ENCODE results near the gene YIPF5. TPM values are rescaled to one million over a fixed set of nuclear protein-coding genes. Genes with fewer than 3 reads are reported as not detected.

The YIPF5 gene
- total RNA-seq, 1 experiment from 2014 or later: 59.2 TPM

DNA sequence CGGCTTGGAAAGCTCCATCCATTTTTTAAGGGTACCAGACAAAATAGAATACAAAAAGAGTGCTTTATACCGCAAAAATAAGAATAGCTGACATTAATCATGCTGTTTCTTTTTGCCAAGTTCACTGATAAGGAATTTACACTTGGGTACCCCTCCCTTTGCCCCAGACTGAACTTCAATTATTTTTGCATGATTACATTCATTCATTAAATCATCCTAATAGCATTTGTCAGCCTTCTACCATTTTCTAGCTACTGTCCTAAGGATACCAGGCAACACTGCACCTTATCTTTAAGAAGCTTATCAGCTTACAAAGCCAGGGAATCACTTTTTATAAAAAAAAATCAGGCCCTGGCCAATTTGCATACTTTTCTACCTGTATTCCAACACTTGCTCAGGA is 48.4 kb downstream of the YIPF5 start:
- Mint-ChIP-seq H3K4me3 (ENCODE audit: unreplicated experiment) (no peak overlapping the region), H3K9me3 (ENCODE audit: unreplicated experiment) (no peaks in the 10 kb centered on the region), H3K27ac (ENCODE audit: unreplicated experiment) (no peak overlapping the region), H3K4me1 (ENCODE audit: low read depth, unreplicated experiment) (no peaks in the 10 kb centered on the region), H3K36me3 (ENCODE audit: insufficient read depth, unreplicated experiment) (no peaks in the 10 kb centered on the region), H3K27me3 (ENCODE audit: insufficient read depth, unreplicated experiment) (peaks cover 10% of the 10 kb centered on the region)
- intact Hi-C loops (cut with micrococcal nuclease; ENCODE audit: unreplicated experiment): no loop called here
- BruUV-seq (replicated peaks): no TSS peak
- Histone ChIP-seq H3K9me3 (no peaks in the 10 kb centered on the region; the same call in 1 of the 2 replicates), H3K4me3 (ENCODE audit: low read depth, low read length) (no peak overlapping the region), H3K4me1 (no peaks in the 10 kb centered on the region), H3K27me3 (replicated peaks; ENCODE audit: control insufficient read depth, insufficient read depth, low read length) (no peaks in the 10 kb centered on the region), H3K36me3 (ENCODE audit: control insufficient read depth, insufficient read depth, low read length) (no peaks in the 10 kb centered on the region)
- POLR2A ChIA-PET: no interaction called here
- DNase-seq: no peak
- CTCF ChIA-PET: no interaction called here
- TF ChIP-seq, protein P1, sequence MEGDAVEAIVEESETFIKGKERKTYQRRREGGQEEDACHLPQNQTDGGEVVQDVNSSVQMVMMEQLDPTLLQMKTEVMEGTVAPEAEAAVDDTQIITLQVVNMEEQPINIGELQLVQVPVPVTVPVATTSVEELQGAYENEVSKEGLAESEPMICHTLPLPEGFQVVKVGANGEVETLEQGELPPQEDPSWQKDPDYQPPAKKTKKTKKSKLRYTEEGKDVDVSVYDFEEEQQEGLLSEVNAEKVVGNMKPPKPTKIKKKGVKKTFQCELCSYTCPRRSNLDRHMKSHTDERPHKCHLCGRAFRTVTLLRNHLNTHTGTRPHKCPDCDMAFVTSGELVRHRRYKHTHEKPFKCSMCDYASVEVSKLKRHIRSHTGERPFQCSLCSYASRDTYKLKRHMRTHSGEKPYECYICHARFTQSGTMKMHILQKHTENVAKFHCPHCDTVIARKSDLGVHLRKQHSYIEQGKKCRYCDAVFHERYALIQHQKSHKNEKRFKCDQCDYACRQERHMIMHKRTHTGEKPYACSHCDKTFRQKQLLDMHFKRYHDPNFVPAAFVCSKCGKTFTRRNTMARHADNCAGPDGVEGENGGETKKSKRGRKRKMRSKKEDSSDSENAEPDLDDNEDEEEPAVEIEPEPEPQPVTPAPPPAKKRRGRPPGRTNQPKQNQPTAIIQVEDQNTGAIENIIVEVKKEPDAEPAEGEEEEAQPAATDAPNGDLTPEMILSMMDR (IDR thresholded peaks at IDR 0.05; ENCODE audit: insufficient read depth in 1 of 2, low read depth in 1 of 2, low read length in 1 of 2, severe bottlenecking in 1 of 2, unreplicated experiment in 1 of 2): no peak

DNA sequence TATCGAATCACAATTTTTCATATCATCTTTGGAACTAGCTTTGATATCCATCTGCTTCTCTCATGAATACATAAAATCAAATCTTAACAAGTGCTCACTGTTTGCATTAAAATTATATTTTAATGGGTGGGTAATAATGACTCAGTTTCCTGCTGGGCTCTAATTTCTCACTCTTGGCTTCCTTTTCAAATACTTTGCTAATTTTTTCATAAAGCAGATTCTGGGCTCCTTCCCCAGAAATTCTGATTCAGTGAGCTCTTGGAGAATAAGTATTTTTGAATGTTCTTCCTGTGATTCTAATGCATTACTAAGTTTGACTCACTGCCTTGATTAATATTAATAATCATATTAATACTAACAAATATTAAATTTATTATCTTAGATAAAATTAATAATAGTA is 48.9 kb downstream of the YIPF5 start:
- Histone ChIP-seq H3K36me3 (ENCODE audit: control insufficient read depth, insufficient read depth, low read length) (no peaks in the 10 kb centered on the region), H3K27me3 (replicated peaks; ENCODE audit: control insufficient read depth, insufficient read depth, low read length) (no peaks in the 10 kb centered on the region), H3K4me3 (ENCODE audit: low read depth, low read length) (no peak overlapping the region), H3K9me3 (no peaks in the 10 kb centered on the region; the same call in 1 of the 2 replicates), H3K4me1 (no peaks in the 10 kb centered on the region)
- Mint-ChIP-seq H3K9me3 (ENCODE audit: unreplicated experiment) (no peaks in the 10 kb centered on the region), H3K4me1 (ENCODE audit: low read depth, unreplicated experiment) (no peaks in the 10 kb centered on the region), H3K4me3 (ENCODE audit: unreplicated experiment) (no peak overlapping the region), H3K27me3 (ENCODE audit: insufficient read depth, unreplicated experiment) (peaks cover 10% of the 10 kb centered on the region), H3K27ac (ENCODE audit: unreplicated experiment) (no peak overlapping the region), H3K36me3 (ENCODE audit: insufficient read depth, unreplicated experiment) (no peaks in the 10 kb centered on the region)
- BruUV-seq (replicated peaks): no TSS peak
- POLR2A ChIA-PET: no interaction called here
- CTCF ChIA-PET: no interaction called here
- no peak for DNase-seq
- TF ChIP-seq, protein P1 (IDR thresholded peaks at IDR 0.05; ENCODE audit: insufficient read depth in 1 of 2, low read depth in 1 of 2, low read length in 1 of 2, severe bottlenecking in 1 of 2, unreplicated experiment in 1 of 2): no peak
- intact Hi-C loops (cut with micrococcal nuclease; ENCODE audit: unreplicated experiment): no loop called here

DNA sequence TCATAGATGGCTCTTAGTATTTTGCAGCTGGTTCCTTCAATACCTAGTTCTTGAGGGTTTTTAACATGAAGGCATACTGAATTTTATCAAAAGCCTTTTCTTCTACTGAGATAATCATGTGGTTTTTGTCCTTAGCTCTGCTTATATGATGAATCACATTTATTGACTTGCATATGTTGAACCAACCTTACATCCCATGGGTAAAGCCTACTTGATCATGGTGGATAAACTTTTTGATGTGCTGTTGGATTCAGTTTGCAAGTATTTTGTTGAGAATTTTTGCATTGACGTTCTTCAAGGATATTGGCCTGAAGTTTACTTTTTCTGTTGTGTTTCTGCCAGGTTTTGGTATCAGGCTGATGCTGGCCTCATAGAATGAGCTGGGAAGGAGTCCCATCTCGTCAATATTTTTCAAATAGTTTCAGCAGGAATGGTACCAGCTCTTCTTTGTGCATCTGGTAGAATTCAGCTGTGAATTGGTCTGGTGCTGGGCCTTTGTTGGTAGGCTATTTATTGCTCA is 49.7 kb downstream of the YIPF5 start:
- peaks cover 10% of the 10 kb centered on the region for H3K27me3 Mint-ChIP-seq (ENCODE audit: insufficient read depth, unreplicated experiment)
- no TSS peak for BruUV-seq (replicated peaks)
- POLR2A ChIA-PET: no interaction called here
- CTCF ChIA-PET: no interaction called here
- Histone ChIP-seq H3K9me3 (no peaks in the 10 kb centered on the region; the same call in 1 of the 2 replicates), H3K4me3 (ENCODE audit: low read depth, low read length) (no peak overlapping the region), H3K36me3 (ENCODE audit: control insufficient read depth, insufficient read depth, low read length) (no peaks in the 10 kb centered on the region), H3K27me3 (replicated peaks; ENCODE audit: control insufficient read depth, insufficient read depth, low read length) (no peaks in the 10 kb centered on the region), H3K4me1 (no peaks in the 10 kb centered on the region)
- H3K4me1 Mint-ChIP-seq (ENCODE audit: low read depth, unreplicated experiment): no peaks in the 10 kb centered on the region
- H3K4me3 Mint-ChIP-seq (ENCODE audit: unreplicated experiment): no peak overlapping the region
- no peak overlapping the region for H3K27ac Mint-ChIP-seq (ENCODE audit: unreplicated experiment)
- H3K36me3 Mint-ChIP-seq (ENCODE audit: insufficient read depth, unreplicated experiment): no peaks in the 10 kb centered on the region
- TF ChIP-seq, protein P1 (IDR thresholded peaks at IDR 0.05; ENCODE audit: insufficient read depth in 1 of 2, low read depth in 1 of 2, low read length in 1 of 2, severe bottlenecking in 1 of 2, unreplicated experiment in 1 of 2): no peak
- intact Hi-C loops (cut with micrococcal nuclease; ENCODE audit: unreplicated experiment): no loop called here
- no peak for DNase-seq
- no peaks in the 10 kb centered on the region for H3K9me3 Mint-ChIP-seq (ENCODE audit: unreplicated experiment)
